NK-92 treated with Interleukin-12 subunit alpha and Interleukin-12 subunit beta, amount 100 ng/mL, for 24 hours (cell line): ENCODE measurements around the gene CCDC12.

Experiments used
- DNase-seq: peaks from one replicate; lab custom pipeline; 2025; lab: John Stamatoyannopoulos, UW

CCDC12 gene

DNA sequence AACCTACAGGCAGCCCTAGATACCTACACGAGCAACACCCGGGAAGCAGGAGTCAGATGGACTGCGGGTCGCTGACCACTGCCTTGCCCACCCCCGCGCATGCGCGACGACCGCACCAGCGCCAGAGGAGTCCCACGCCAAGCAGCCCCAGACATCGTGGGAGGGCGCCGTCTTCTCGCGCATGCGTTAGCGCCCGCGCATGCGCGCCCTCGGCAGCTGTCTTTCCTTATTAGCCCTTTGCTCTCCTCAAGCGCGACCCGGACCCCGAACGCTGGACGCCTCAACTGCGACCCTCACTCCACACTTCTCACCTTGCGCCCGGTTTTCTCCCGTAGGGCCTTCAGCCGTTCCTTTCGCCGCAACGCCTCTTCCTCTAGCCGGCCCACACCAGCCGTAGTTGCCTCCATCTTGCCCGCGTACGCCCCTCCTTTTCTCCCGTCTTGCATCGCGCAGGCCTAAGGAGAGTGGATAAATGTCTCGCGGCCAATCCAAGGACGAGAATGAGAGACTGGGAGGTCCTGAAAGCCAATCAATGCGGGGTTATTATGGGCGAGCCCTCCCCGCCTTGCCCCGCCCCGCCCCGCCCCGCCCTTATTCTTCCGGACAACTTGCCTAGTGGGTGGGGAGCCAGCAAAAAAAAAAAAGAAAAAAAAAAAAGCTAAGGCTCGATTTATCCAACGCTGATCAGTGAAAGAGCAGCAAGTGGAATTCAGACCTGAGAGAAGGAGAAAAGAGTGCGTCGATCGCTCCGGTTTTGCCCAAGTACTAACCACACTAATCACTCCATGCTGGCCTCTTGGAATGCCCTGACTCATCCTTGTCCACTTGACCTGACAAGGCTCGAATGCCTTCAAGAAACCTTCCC lies at the start of gene CCDC12:
CCDC12 (minus strand) TSS at position 420 of the 865 bp plus-strand sequence; CDS start at position 407, 13 bp downstream.
- DNase-seq = peak; percentile 91

DNA sequence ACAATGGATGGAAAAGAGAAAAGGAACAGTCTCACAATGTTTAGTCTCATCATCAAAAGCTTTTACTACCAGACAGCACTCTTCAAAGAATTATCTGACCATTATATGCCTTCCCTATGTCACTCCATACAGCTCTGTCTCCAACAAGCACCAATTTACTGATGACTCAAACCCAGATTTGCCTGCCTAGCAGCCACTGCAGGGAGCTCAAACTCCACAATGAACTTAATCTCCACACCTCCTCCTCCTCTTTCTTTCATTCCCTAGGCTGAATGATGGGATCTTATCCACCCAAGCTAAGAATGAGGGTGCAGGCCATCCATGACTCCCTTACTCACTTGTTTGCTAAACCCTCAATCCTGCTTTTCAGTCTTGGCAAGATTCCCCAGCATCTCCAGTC lies 48.4 kb upstream of the CCDC12 start:
- DNase-seq = no peak

GRCh38 chr3:47022641-47023071 lies 46.1 kb upstream of the CCDC12 start:
- DNase-seq = no peak

DNA sequence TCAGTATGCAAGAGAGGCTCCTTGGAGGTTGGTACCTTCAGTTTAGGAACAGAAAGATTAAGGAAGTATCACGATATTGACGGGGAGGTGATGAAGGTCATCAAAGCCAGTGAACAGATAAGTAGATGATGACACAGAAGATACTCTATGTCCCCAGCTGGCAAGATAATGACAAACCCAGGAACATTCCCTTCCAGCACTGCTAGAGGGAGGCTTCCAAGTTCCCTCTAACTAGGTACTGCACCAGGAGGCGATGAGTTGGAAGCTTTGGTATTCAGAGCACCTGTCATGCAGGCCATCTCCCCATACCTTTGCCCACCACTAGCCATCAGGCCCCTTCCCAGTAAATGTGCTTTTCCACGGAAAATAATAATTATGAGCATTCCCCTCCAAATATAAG lies 43.8 kb upstream of the CCDC12 start:
- no peak for DNase-seq

DNA sequence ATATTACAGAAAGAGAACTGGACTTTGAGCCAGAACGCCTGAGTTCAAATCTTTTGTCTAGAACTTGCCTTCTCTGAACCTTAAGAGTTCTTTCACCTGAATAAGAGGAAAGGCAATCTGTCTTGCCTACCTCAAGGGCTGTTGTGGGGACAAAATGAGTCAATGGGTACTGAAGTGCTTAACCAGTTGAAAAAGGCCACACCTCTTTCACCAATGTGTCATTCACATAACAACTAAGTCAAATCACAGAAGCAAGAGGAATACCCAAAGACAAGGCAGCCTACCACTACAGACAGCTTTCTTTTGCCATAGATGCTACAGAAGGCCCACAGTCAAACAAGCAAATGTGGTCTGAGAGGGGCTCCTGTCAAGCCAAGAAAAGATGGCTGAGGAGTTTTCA lies 42.7 kb upstream of the CCDC12 start:
- no peak for DNase-seq

DNA sequence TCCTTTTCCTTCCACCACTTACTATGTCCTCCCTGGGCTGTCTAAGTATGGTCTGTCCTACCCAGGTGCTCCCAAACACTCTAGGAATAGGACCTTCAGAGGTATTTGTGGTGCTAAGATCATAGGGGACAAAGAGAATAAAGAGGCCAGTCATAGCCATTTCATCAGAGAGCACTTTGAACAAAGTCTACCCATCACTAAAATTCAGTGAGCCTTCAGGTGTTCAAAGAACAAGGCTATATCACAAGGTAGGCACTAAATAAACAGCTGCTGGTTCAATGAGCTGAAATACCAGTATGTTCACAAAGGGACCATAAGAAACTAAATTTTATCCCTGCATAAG lies 41.7 kb upstream of the CCDC12 start:
- no peak for DNase-seq

- no peak for DNase-seq
Observed at GRCh38 chr3:47017504-47018268, 41.1 kb upstream of the CCDC12 start.

DNA sequence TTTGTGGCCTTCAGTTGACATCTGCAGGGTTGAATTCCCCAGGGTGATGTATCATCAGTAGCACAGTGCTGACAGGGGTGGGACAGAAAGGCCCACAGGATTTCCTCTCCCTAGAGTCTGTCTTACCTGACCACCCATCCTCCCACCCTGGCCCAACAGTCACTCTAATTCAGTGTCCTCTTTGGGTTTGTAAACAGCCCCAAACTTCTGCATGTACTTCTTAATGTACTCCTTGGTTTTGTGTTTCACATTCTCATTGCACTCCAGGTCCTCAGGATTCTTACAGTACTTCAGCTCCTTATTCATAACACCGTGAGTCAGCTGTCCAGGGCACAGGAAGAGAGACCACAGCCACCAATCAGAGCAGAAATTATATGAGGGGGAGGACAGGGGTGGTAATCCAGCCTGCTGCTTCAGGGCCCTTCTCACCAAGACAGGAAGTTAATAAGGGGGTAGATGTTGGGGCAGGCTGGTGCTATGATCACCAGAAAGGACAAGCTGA lies 40.4 kb upstream of the CCDC12 start:
- peak; percentile 66 for DNase-seq

DNA sequence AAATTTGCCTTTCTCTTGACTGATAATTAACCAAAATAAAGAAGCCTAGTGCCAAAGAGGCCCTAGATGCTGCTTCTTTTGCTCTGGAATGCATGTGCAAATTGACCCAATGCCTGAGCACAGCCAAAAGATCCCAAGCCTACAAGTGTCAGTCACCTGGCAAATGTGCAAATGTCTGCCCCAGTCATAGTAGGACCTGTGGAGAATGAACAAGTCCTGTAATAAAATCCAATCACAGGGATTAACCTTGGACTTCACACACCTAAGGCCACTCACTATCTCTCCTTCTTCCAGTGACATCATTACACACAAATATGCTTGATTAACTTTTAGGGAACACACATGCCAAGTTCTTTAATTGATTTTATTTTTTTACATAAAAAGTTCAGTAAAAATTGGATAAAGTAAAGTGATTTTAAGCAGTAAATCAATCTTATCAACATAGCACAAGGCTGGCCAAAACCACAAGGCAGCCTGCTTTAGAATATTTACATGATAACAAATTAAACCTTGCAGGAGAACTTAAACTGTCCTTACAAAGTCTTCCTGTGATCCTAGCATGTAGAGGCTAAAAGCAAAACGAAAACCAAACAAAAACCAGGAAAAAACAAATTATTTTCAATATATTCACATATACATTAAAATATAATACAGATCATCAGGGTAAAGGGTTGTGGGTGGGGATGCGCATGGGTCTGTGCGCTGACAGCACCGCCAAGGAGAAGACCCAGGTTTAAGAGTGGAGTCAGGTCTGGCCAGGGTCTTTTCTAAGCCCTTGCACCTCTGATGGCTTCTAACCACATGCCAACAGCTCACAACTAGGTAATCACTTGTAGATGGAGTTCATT lies 39.8 kb upstream of the CCDC12 start:
- no peak for DNase-seq

DNA sequence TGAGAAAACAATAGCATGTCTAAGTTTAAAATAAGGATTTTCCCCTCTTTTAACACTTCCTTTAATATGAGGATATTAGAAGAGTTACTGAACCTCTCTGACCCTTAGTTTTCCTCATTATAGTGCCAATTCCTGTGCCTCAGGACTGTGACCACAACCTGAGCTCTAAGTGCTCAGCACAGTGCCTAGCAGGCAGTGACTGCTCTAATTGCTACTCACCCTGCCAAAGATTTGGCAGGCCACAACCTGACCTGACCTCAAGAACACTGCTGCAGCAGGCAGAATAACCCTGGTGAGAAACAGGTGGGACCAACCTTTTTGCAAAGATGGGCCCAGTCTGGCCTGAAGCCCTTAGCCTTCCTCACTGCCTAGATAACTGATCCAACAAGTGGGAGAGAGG lies 38.6 kb upstream of the CCDC12 start:
- no peak for DNase-seq

DNA sequence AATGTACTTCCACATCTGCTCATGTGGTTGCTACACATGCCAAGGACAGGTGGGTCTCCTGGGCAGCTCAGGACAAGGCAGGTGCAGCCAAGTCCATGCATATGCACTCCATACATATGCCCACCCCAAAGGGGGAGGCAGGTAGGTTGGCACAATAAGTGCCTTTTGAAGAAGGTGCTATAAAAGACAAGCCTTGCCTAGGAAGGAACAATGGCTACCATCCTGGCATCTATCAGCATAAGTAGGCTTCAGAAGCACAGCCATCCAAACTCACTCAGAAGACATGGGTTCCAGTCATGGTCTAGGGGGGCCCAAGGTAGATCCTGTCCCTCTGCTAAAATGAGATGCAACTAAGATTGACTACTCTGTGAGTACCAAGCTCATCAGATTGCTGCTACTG lies 37.5 kb upstream of the CCDC12 start:
- DNase-seq = no peak

- DNase-seq = no peak
Observed at GRCh38 chr3:47013231-47013630, 36.7 kb upstream of the CCDC12 start.

DNA sequence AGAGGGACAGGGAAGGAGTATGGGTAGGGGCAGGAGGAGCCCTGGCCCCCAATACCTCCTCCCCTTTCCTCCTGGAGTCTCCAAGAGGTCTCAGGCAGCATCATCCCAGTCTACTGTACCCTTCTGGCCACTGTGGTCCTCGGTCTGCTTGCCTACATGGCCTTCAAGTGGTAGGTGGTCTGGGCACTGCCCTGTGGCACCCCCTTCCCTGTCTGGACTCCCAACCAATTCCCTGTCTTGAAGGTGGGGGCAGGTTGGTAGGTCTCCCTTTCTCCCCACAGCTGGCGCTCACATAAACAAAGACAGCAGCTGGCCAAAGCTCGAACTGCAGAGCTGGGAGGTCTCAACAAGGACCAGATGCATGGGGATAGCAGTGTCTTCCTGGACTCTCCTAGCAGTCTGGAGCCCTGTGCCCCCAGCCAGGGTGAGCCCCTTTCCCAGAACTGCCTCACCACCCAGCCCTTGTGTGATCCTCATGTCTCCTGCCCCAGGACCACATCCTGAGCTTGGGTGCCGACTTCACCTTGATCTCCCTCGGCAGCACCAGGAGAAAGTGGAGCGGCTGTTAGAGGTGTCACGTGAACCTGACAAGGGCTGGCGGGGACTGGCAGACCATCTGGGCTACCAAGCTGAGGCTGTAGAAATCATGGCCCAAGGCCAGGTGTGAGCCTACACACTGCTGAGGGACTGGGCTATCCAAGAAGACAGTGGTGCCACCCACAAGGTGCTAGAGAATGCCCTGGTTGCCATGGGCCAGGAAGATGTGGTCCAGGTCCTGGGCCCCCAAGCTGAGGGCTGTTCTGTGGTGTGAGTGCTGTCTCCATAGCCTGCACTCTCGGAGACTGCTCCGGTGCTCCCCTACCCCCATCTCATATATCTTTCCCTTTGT lies 36.0 kb upstream of the CCDC12 start:
- no peak for DNase-seq

DNA sequence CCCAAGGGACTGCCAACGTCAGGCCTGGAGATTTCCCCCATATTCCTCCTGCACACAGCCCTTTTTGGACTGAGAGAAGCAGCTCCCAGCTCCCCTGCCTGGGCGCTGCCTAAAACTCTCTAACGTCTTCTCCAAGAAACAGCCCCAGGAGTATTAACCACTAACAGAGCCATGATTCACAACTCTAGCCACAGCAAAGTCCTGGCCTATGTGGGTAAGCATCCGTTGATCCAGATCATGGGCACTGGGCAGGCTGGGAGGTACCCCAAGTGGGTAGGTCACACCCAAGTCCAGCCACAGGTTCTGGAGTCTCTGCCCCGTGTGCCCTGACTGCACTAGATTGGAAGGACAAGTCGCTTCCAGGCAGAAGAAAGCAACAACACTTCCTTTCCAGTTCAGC lies 34.8 kb upstream of the CCDC12 start:
- no peak for DNase-seq

GRCh38 chr3:47010910-47011309 lies 34.4 kb upstream of the CCDC12 start:
- no peak for DNase-seq

DNA sequence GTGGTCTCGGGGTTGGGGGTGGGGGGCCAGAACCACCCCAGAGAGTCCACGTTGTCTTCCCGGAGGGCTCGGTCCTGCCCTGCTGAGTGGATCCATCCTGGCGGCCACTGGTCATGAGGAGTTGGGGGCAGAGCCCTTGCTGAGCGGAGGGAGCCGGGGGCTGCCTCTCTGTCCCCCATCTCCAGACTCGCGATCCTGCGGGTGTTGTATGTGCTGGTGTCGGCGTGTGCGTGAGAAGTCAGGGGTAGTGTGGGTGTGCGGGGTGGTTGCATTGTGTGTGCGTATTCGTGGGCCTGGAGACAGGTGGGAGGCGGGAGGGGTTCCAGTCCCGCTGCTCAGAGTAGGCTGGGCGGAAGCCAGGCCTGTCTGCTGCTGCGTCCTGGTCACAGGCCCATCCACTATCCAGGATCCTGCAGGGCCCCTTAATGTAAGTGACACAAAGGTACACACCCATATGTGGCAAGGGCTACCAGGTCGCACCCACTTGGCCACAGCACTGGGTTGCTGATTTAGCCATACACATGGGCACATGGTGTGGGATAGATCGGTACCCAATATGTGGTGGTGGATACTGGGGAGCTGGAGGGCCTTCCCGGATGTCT lies 33.7 kb upstream of the CCDC12 start:
- DNase-seq = no peak

DNA sequence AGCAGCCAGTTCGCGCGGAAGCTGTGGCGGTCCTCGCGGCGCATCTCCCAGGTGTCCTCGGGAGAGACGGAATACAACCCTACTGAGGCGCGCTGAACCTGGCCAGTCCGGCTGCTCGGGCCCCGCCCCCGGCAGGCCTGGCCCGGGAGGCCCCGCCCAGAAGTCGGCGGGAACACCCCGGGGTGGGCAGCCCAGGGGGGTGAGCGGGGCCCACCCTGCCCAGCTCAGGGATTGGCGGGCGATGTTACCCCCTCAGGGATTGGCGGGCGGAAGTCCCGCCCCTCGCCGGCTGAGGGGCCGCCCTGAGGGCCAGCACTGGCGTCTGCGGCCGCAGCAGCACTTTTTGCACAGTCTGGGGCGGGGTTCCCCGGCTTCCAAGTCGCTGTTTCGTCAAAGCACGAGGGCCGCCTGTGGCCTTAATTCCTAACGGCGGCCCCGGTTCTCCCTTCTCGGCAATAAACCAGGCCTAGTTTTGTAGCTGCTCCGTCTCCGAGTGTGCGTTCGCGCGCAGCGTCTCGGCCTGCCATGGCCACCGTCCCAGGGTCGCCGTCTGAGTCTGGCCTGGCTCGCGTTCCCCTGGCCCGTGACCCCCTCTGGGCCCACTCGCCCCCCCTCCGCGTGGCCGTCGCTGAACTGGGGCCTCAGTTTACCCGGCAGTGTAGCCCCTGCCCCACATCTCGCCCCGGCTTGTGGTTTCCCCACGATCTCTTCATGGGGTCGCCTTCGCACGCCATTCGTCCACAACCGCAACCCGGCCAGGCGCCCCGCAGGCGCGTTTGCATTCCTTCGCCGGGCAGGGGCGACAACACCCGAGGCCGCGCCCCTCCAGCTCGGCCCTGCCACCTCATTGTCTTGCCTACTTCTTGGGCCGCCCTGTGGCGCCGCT lies 32.9 kb upstream of the CCDC12 start:
- no peak for DNase-seq

GRCh38 chr3:47008851-47009224 lies 32.3 kb upstream of the CCDC12 start:
- no peak for DNase-seq

- DNase-seq = no peak
Observed at GRCh38 chr3:47008234-47008796, 31.8 kb upstream of the CCDC12 start.
